ENCODE measurements around the gene TMED10.

- no peak for TF ChIP-seq REST (IDR thresholded peaks at IDR 0.05; ENCODE audit: borderline replicate concordance)
- TF ChIP-seq CTCF (IDR thresholded peaks at IDR 0.05; ENCODE audit: poor library complexity, severe bottlenecking) = no peak
- TF ChIP-seq POLR2AphosphoS5 (IDR thresholded peaks at IDR 0.05) = no peak
- no peak for TF ChIP-seq EZH2 (IDR thresholded peaks at IDR 0.05; ENCODE audit: borderline replicate concordance, insufficient read depth, low read length, poor library complexity, severe bottlenecking)
- no peak for TF ChIP-seq SMC3 (conservative IDR thresholded peaks at IDR 0.05; ENCODE audit: poor library complexity)
- TF ChIP-seq EP300 (conservative IDR thresholded peaks at IDR 0.05; ENCODE audit: poor library complexity, severe bottlenecking) = no peak
- no peak for TF ChIP-seq TAF1 (IDR thresholded peaks at IDR 0.05; ENCODE audit: low read depth)
Observed at GRCh38 chr14:75141062-75141461, 35.4 kb downstream of the TMED10 start.
